H9 (cell line): ENCODE measurements around the gene GRK1. TPM values are rescaled to one million over a fixed set of nuclear protein-coding genes. Genes with fewer than 3 reads are reported as not detected.

Experiments used
- DNase-seq: peaks from one replicate; pipeline ENCODE4 v3.0.0-alpha.2; 2017
- H2AFZ ChIP-seq: one replicate; pipeline ENCODE4 v1.6.1; 2013; ENCODE audit warnings: mild to moderate bottlenecking, low read length, control low read depth, moderate library complexity
- H2AK5ac ChIP-seq: 2 replicates; pipeline ENCODE4 v1.6.1; 2013; ENCODE audit warnings: low read length, control low read depth, mixed read lengths; ENCODE audit not compliant: insufficient read length
- H2BK120ac ChIP-seq: one replicate; pipeline ENCODE4 v1.6.1; 2013; ENCODE audit warnings: low read depth, mild to moderate bottlenecking, low read length, control low read depth, inconsistent platforms; ENCODE audit not compliant: poor library complexity, severe bottlenecking
- H2BK12ac ChIP-seq: 2 replicates; pipeline ENCODE4 v1.6.1; 2013; ENCODE audit warnings: low read length, control low read depth, mixed read lengths, low read depth; ENCODE audit not compliant: insufficient read length
- H2BK15ac ChIP-seq: 2 replicates; pipeline ENCODE4 v1.6.1; 2013; ENCODE audit warnings: low read depth, low read length, control low read depth
- H2BK20ac ChIP-seq: one replicate; pipeline ENCODE4 v1.6.1; 2013; ENCODE audit warnings: low read depth, mild to moderate bottlenecking, low read length, control low read depth, inconsistent platforms; ENCODE audit not compliant: poor library complexity, severe bottlenecking
- H2BK5ac ChIP-seq: 2 replicates; pipeline ENCODE4 v1.6.1; 2013; ENCODE audit warnings: low read length, control low read depth, mixed read lengths; ENCODE audit not compliant: insufficient read length
- H3K14ac ChIP-seq: 2 replicates; pipeline ENCODE4 v1.6.1; 2013; ENCODE audit warnings: low read length, control low read depth; ENCODE audit not compliant: insufficient read depth
- H3K18ac ChIP-seq: 2 replicates; pipeline ENCODE4 v1.6.1; 2013; ENCODE audit warnings: low read depth, mild to moderate bottlenecking, mixed read lengths, low read length, control low read depth; ENCODE audit not compliant: insufficient read length
- H3K23ac ChIP-seq: 2 replicates; pipeline ENCODE4 v1.6.1; 2013; ENCODE audit warnings: low read length, control low read depth, mixed read lengths, low read depth; ENCODE audit not compliant: insufficient read length
- H3K23me2 ChIP-seq: 2 replicates; pipeline ENCODE4 v1.6.1; 2013; ENCODE audit warnings: low read depth, mild to moderate bottlenecking, mixed read lengths, low read length, control low read depth; ENCODE audit not compliant: insufficient read length, poor library complexity, severe bottlenecking
- H3K27ac ChIP-seq: 2 replicates; pipeline ENCODE4 v1.5.1; 2013; ENCODE audit warnings: low read length, control low read depth, mixed read lengths, low read depth; ENCODE audit not compliant: insufficient read length
- H3K27me3 ChIP-seq: 2 replicates; pipeline ENCODE4 v1.6.1; 2013; ENCODE audit warnings: low read length, control low read depth, inconsistent platforms; ENCODE audit not compliant: insufficient read depth
- H3K4ac ChIP-seq: 2 replicates; pipeline ENCODE4 v1.6.1; 2013; ENCODE audit warnings: low read depth, mild to moderate bottlenecking, control low read depth, inconsistent platforms, low read length, moderate library complexity
- H3K4me1 ChIP-seq: 2 replicates; pipeline ENCODE4 v1.6.1; 2013; ENCODE audit warnings: low read length, control low read depth, inconsistent platforms; ENCODE audit not compliant: insufficient read depth
- H3K4me2 ChIP-seq: 2 replicates; pipeline ENCODE4 v1.6.1; 2013; ENCODE audit warnings: low read length, control low read depth, mixed read lengths; ENCODE audit not compliant: insufficient read length, insufficient read depth
- H3K56ac ChIP-seq: 2 replicates; pipeline ENCODE4 v1.6.1; 2013; ENCODE audit warnings: low read depth, mild to moderate bottlenecking, mixed read lengths, low read length, control low read depth; ENCODE audit not compliant: insufficient read length
- H3K79me1 ChIP-seq: 2 replicates; pipeline ENCODE4 v1.6.1; 2013; ENCODE audit warnings: low read depth, mild to moderate bottlenecking, moderate library complexity, low read length, control low read depth, inconsistent platforms; ENCODE audit not compliant: insufficient read depth, poor library complexity, severe bottlenecking
- H3K79me2 ChIP-seq: 2 replicates; pipeline ENCODE4 v1.6.1; 2013; ENCODE audit warnings: low read length, control low read depth, inconsistent platforms; ENCODE audit not compliant: insufficient read depth
- H3K9ac ChIP-seq: 2 replicates; pipeline ENCODE4 v1.6.1; 2013; ENCODE audit warnings: low read length, control low read depth, mixed read lengths; ENCODE audit not compliant: insufficient read length; ENCODE audit errors: extremely low read depth
- H3K9me3 ChIP-seq: one replicate; pipeline ENCODE4 v1.6.1; 2013; ENCODE audit warnings: low read depth, low read length, inconsistent platforms; ENCODE audit not compliant: control insufficient read depth
- H3T11ph ChIP-seq: one replicate; pipeline ENCODE4 v1.6.1; 2013; ENCODE audit warnings: mild to moderate bottlenecking, low read length, control low read depth, inconsistent platforms
- H4K20me1 ChIP-seq: one replicate; pipeline ENCODE4 v1.6.1; 2013; ENCODE audit not compliant: control insufficient read depth, insufficient read length, insufficient read depth
- H4K5ac ChIP-seq: 2 replicates; pipeline ENCODE4 v1.6.1; 2013; ENCODE audit warnings: low read depth, mild to moderate bottlenecking, mixed read lengths, low read length, control low read depth; ENCODE audit not compliant: insufficient read length
- H4K8ac ChIP-seq: replicated peaks from 2 replicates; pipeline ENCODE4 v1.6.1; 2013; ENCODE audit warnings: low read length, control low read depth, mixed read lengths, low read depth; ENCODE audit not compliant: insufficient read length
- H4K91ac ChIP-seq: 2 replicates; pipeline ENCODE4 v1.6.1; 2013; ENCODE audit warnings: low read depth, mild to moderate bottlenecking, moderate library complexity, mixed read lengths, low read length, control low read depth; ENCODE audit not compliant: insufficient read length
- H3K27ac Mint-ChIP-seq, 3 experiments: 2 replicates in 2 of 3; 3 replicates in 1 of 3; pipeline ENCODE4 v1.8.0; 2020 to 2021; ENCODE audit warnings: mixed read lengths in 3 of 3, mild to moderate bottlenecking in 1 of 3, moderate library complexity in 1 of 3
- H3K27me3 Mint-ChIP-seq: 2 replicates; pipeline ENCODE4 v1.8.0; 2021; ENCODE audit warnings: low read depth, mild to moderate bottlenecking, moderate library complexity, mixed read lengths
- H3K36me3 Mint-ChIP-seq, 3 experiments: 2 replicates in 2 of 3; 3 replicates in 1 of 3; pipeline ENCODE4 v1.8.0; 2020 to 2021; ENCODE audit warnings: low read depth in 3 of 3, mixed read lengths in 3 of 3; ENCODE audit not compliant: insufficient read depth in 1 of 3
- H3K4me1 Mint-ChIP-seq, 2 experiments: 2 replicates each; pipeline ENCODE4 v1.8.0; 2020; ENCODE audit warnings: mixed read lengths in 2 of 2
- H3K4me3 Mint-ChIP-seq, 2 experiments: 2 replicates in 1 of 2; 3 replicates in 1 of 2; pipeline ENCODE4 v1.8.0; 2020 to 2021; ENCODE audit warnings: mild to moderate bottlenecking in 2 of 2, mixed read lengths in 2 of 2, moderate library complexity in 1 of 2
- H3K9me3 Mint-ChIP-seq, 2 experiments: 2 replicates in 1 of 2; 3 replicates in 1 of 2; pipeline ENCODE4 v1.8.0; 2020; ENCODE audit warnings: mild to moderate bottlenecking in 2 of 2, mixed read lengths in 2 of 2, moderate library complexity in 1 of 2
- WGBS: extraction: QIAGEN DNeasy Blood & Tissue Kit; methylation state at CpG from one replicate; pipeline ENCODE4 v1.1.7; 2013; ENCODE audit warnings: missing lambda C conversion rate, low lambda C conversion rate, mixed read lengths; ENCODE audit not compliant: insufficient read length; ENCODE audit errors: extremely low coverage; 5-methylcytosine and 5-hydroxymethylcytosine counted together
- total RNA-seq: library from RNA; stranded (reverse); gene quantifications from 2 replicates; pipeline ENCODE4 v1.2.1, GENCODE V29; 2021
- TF ChIP-seq, protein P1 (sequence below): fragments of 200-600 bp; sonication (generic); conservative IDR thresholded peaks from 3 replicates; pipeline ENCODE4 v1.8.0; 2021; ENCODE audit warnings: antibody characterized with exemption, mild to moderate bottlenecking

The GRK1 gene
- total RNA-seq, 1 experiment from 2014 or later, result 0.31 TPM

- H4K20me1 ChIP-seq, result no peaks in the 10 kb centered on the region
- H2BK15ac ChIP-seq, result no peak within 1 kb of the TSS
- TF ChIP-seq, protein P1, sequence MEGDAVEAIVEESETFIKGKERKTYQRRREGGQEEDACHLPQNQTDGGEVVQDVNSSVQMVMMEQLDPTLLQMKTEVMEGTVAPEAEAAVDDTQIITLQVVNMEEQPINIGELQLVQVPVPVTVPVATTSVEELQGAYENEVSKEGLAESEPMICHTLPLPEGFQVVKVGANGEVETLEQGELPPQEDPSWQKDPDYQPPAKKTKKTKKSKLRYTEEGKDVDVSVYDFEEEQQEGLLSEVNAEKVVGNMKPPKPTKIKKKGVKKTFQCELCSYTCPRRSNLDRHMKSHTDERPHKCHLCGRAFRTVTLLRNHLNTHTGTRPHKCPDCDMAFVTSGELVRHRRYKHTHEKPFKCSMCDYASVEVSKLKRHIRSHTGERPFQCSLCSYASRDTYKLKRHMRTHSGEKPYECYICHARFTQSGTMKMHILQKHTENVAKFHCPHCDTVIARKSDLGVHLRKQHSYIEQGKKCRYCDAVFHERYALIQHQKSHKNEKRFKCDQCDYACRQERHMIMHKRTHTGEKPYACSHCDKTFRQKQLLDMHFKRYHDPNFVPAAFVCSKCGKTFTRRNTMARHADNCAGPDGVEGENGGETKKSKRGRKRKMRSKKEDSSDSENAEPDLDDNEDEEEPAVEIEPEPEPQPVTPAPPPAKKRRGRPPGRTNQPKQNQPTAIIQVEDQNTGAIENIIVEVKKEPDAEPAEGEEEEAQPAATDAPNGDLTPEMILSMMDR, result no peak
- H2BK5ac ChIP-seq, result no peak within 1 kb of the TSS
- no peak within 1 kb of the TSS for H2AFZ ChIP-seq
- H3K23me2 ChIP-seq, result no peaks in the 10 kb centered on the region
- no peak within 1 kb of the TSS for H4K5ac ChIP-seq
- no peak within 1 kb of the TSS; a peak in 1 of 7 replicates for H3K27ac Mint-ChIP-seq
- no peaks in the 10 kb centered on the region for H3K4me1 ChIP-seq
- peaks cover 0 to 5% (median 1%) of the 10 kb centered on the region in 3 experiments; a peak in 1 of 7 replicates for H3K36me3 Mint-ChIP-seq
- H3K14ac ChIP-seq, result no peak within 1 kb of the TSS; the same call in 1 of the 2 replicates
- no peak within 1 kb of the TSS for H4K91ac ChIP-seq
- H3K79me1 ChIP-seq, result no peaks in the 10 kb centered on the region
- no peak within 1 kb of the TSS for H2BK20ac ChIP-seq
- H3K23ac ChIP-seq, result no peak within 1 kb of the TSS
- no peak within 1 kb of the TSS for H4K8ac ChIP-seq
- peaks cover 2 to 3% of the 10 kb centered on the region in 2 experiments; a peak in 2 of 4 replicates for H3K4me1 Mint-ChIP-seq
- no peak within 1 kb of the TSS for H3K9ac ChIP-seq
- peaks cover 3% of the 10 kb centered on the region for H3K27me3 Mint-ChIP-seq
- no peak within 1 kb of the TSS for H3K4ac ChIP-seq
- H3K79me2 ChIP-seq, result no peaks in the 10 kb centered on the region
- WGBS, result no CpG with 5 or more reads among the region's 47 CpGs
- H3K56ac ChIP-seq, result no peak within 1 kb of the TSS
- peaks cover 4 to 11% of the 10 kb centered on the region in 2 experiments; a peak in 3 of 5 replicates for H3K9me3 Mint-ChIP-seq
- H2BK120ac ChIP-seq, result no peak within 1 kb of the TSS
- H3K4me3 Mint-ChIP-seq, result no peak within 1 kb of the TSS
- no peak for DNase-seq
- no peak within 1 kb of the TSS for H3T11ph ChIP-seq
- H3K4me2 ChIP-seq, result no peak within 1 kb of the TSS
- no peak within 1 kb of the TSS for H3K27ac ChIP-seq
- no peaks in the 10 kb centered on the region for H3K9me3 ChIP-seq
- no peak within 1 kb of the TSS for H2BK12ac ChIP-seq
- no peak within 1 kb of the TSS for H2AK5ac ChIP-seq
- no peak within 1 kb of the TSS for H3K18ac ChIP-seq
- no peaks in the 10 kb centered on the region for H3K27me3 ChIP-seq
These were observed 8.9 kb upstream of the GRK1 start, which contains the start of gene ATP4B for GRCh38 chr13:113657851-113658741. Gene ATP4B (minus strand): TSS chr13:113658198. CDS start chr13:113658144, 54 bp downstream.
